Right lobe of liver (tissue), 4 donors: ENCODE results near the gene DENND4A.

Experiments
- POLR2A ChIP-seq: fragments of 450-650 bp; IDR thresholded peaks from one replicate; pipeline ENCODE4 v1.6.1; 2017; ENCODE audit warnings: antibody characterized with exemption, mild to moderate bottlenecking
- TF ChIP-seq, protein P1 (sequence below), 4 donors: fragments of 200-600 bp in 3 of 4; fragments of 450-650 bp in 1 of 4; IDR thresholded peaks; one replicate each; pipeline versions ENCODE4 v1.5.1 to v1.8.0; 2016 to 2022; ENCODE audit warnings: antibody characterized with exemption in 4 of 4, mild to moderate bottlenecking in 2 of 4
- donor health status: DM: no; HTN: no; CAD: no.
- donor health status: DM: no; HTN: no; CAD: no.
- donor health status: DM: no; HTN: yes; CAD: no.

DNA sequence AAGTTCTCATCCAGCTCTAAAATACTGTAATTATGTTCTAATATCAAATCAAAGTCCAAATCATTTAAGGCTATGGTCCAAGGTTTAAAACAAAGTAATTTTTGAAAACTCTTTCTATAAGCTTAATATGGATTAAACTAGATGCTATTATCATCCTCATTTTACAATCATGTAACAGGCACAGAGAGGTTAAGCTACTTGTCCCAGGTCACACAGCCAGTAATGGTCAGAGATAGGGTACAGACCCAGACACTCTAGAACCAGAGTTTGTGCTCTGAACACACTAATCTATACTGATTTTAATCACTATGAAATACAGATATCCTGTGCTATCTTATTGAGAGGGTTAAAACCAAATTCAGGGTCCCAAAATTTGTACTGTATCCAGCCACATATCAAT lies 44.8 kb downstream of the DENND4A start:
- TF ChIP-seq, protein P1, sequence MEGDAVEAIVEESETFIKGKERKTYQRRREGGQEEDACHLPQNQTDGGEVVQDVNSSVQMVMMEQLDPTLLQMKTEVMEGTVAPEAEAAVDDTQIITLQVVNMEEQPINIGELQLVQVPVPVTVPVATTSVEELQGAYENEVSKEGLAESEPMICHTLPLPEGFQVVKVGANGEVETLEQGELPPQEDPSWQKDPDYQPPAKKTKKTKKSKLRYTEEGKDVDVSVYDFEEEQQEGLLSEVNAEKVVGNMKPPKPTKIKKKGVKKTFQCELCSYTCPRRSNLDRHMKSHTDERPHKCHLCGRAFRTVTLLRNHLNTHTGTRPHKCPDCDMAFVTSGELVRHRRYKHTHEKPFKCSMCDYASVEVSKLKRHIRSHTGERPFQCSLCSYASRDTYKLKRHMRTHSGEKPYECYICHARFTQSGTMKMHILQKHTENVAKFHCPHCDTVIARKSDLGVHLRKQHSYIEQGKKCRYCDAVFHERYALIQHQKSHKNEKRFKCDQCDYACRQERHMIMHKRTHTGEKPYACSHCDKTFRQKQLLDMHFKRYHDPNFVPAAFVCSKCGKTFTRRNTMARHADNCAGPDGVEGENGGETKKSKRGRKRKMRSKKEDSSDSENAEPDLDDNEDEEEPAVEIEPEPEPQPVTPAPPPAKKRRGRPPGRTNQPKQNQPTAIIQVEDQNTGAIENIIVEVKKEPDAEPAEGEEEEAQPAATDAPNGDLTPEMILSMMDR (IDR thresholded peaks at IDR 0.05) = no peak
- TF ChIP-seq POLR2A = no peak
